ENCODE data around the gene FRMPD2.

FRMPD2 gene

DNA sequence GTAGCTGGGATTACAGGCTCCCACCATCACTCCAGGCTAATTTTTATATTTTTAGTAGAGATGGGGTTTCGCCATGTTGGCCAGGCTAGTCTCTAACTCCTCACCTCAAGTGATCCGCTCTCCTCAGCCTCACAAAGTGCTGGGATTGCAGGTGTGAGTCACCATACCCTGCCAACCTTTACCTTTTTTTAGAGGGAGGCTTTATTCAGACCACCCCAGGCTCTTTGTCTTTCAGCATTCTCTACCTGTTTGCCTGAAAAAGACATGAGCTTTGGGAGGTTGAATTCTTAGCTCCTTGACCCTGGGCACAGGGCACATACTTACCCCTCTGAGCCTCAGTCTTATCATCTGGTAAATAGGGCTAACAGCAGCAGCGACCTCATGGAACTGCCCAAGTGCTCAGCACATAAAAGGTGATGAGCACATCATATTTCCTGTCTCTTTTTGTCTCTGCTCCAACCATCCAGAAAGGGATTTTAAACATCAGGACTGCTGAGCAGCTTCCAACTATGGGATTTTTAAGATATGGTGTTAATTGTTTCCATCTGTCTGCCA is 17.0 kb downstream of the FRMPD2 start:
- no peak for DNase-seq (ENCODE audit: low spot score in 2 of 2)
- no peak overlapping the region for H3K4me3 Mint-ChIP-seq
- no peak overlapping the region for H3K27ac Mint-ChIP-seq (ENCODE audit: low read depth)
- no peaks in the 10 kb centered on the region for H3K9me3 Mint-ChIP-seq
- ATAC-seq (replicated peaks; ENCODE audit: extremely low read depth, poor library complexity, severe bottlenecking) = no peak
- no peaks in the 10 kb centered on the region for H3K36me3 Mint-ChIP-seq (ENCODE audit: insufficient read depth)
- no peaks in the 10 kb centered on the region for H3K4me1 Mint-ChIP-seq
- peaks cover 73% of the 10 kb centered on the region for H3K27me3 Mint-ChIP-seq

DNA sequence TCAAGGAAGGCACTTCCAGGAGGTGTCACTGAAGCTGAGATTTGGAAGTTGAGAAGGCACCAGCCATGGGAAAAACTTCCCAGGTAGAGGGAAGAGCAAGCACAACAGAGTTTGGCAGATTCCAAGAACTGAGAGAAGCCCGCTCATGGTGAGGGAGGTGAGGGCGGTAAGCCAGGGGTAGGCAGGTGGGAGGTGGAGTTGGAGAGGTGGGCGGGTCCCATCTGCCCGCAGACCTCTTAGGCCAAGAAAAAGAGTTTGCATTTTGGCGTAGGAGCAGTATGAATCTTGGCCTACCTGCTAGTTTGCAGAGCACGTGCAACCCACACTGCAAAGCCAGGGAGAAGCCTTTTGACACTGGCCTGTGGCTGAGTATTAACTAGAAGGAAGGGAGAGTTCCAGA is 18.8 kb downstream of the FRMPD2 start:
- H3K27me3 Mint-ChIP-seq = peaks cover 65% of the 10 kb centered on the region
- no peaks in the 10 kb centered on the region for H3K9me3 Mint-ChIP-seq
- no peaks in the 10 kb centered on the region for H3K36me3 Mint-ChIP-seq (ENCODE audit: insufficient read depth)
- no peak for ATAC-seq (replicated peaks; ENCODE audit: extremely low read depth, poor library complexity, severe bottlenecking)
- no peaks in the 10 kb centered on the region for H3K4me1 Mint-ChIP-seq
- H3K4me3 Mint-ChIP-seq = no peak overlapping the region
- no peak overlapping the region for H3K27ac Mint-ChIP-seq (ENCODE audit: low read depth)
- DNase-seq (ENCODE audit: low spot score in 2 of 2) = no peak

DNA sequence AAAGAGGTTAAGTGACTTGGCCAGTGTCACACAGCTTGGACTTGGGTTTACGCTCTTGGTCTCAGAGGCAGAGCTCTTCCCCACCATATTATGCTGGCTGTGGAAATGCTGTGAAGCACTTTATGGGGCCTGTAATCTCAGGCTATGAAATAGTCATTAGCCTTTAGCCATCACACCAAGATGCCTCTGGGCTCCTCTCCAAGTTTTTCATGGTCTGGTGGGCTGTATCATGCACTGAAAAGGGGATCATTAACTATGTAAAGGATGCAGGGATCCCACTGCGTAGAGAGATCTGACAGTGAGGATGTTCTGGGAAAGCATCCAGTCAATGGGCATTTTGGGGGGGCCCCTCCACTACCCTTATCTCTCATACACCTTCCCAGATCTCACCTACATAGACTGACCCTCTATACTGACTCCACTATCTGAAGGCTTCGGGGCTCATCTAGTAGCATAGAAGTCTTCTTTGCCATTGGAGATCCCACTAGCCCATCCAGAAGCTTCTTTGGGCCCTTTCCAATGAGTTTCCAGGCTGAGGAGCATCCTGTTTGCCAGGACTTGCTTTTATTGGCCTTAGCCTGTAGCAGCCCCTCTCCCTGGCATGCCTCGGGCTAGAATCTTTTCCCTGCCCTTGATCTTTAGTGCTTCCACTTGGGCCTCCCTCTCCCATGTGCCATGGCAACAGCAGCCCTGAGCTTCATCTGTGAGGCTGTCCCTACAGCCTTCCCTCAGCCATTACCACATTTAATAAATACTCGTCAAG is 19.6 kb downstream of the FRMPD2 start:
- Mint-ChIP-seq H3K27me3 (peaks cover 57% of the 10 kb centered on the region), H3K4me1 (no peaks in the 10 kb centered on the region), H3K27ac (ENCODE audit: low read depth) (no peak overlapping the region), H3K9me3 (no peaks in the 10 kb centered on the region), H3K4me3 (no peak overlapping the region), H3K36me3 (ENCODE audit: insufficient read depth) (no peaks in the 10 kb centered on the region)
- no peak for DNase-seq (ENCODE audit: low spot score in 2 of 2)
- ATAC-seq (replicated peaks; ENCODE audit: extremely low read depth, poor library complexity, severe bottlenecking) = no peak

DNA sequence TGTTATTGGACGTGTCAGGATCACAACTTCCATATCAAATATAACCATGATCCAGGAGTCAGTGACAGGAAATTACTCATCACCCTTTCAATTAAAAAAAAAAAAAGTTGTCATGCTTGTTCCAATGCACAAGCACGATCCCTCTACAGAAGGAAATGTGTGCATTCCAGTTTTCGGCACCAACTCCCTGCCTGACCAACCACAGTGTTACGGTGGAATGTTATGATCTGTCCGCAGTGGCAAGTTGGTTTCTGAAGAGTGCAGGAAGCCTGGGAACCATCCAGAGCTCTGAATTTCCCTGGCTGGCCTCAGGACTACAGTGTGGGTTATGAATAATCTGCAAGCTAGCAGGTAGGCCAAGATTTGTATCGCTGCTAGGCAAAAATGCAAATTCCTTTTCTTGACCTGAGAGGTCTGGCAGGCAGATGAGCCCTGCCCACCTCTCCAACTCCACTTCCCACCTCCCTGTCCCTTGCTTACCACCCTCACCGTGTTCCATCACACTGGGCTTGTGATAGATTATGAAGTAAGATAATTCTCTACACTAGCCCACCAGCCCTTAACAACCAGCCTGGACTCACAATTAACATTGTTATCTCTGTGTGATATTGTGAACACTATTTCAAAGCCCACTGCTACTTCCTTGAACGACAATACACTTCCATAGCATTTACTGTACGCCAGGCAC is 20.4 kb downstream of the FRMPD2 start:
- DNase-seq (ENCODE audit: low spot score in 2 of 2) (no peak), ATAC-seq (replicated peaks; ENCODE audit: extremely low read depth, poor library complexity, severe bottlenecking) (no peak)
- H3K9me3 Mint-ChIP-seq = no peaks in the 10 kb centered on the region
- H3K27me3 Mint-ChIP-seq = peaks cover 49% of the 10 kb centered on the region
- H3K27ac Mint-ChIP-seq (ENCODE audit: low read depth) = no peak overlapping the region
- no peaks in the 10 kb centered on the region for H3K36me3 Mint-ChIP-seq (ENCODE audit: insufficient read depth)
- H3K4me3 Mint-ChIP-seq = no peak overlapping the region
- no peaks in the 10 kb centered on the region for H3K4me1 Mint-ChIP-seq

DNA sequence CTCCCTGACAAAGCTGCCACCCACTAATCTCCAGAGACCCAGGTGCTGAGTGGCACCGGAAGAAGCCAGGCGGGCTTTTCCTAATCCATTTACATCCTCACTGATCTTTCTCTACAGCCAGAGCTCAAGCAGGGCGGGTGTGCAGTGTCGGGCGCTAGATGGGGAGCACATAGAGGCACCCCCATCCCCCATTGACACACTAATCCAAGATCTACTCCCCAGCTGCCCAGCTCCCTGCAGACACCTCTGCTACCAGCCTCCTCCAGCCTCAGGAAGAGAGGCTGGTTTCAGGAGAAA is 22.2 kb downstream of the FRMPD2 start:
- Mint-ChIP-seq H3K4me1 (no peaks in the 10 kb centered on the region), H3K27ac (ENCODE audit: low read depth) (no peak overlapping the region)
- no peak for DNase-seq (ENCODE audit: low spot score in 2 of 2)

DNA sequence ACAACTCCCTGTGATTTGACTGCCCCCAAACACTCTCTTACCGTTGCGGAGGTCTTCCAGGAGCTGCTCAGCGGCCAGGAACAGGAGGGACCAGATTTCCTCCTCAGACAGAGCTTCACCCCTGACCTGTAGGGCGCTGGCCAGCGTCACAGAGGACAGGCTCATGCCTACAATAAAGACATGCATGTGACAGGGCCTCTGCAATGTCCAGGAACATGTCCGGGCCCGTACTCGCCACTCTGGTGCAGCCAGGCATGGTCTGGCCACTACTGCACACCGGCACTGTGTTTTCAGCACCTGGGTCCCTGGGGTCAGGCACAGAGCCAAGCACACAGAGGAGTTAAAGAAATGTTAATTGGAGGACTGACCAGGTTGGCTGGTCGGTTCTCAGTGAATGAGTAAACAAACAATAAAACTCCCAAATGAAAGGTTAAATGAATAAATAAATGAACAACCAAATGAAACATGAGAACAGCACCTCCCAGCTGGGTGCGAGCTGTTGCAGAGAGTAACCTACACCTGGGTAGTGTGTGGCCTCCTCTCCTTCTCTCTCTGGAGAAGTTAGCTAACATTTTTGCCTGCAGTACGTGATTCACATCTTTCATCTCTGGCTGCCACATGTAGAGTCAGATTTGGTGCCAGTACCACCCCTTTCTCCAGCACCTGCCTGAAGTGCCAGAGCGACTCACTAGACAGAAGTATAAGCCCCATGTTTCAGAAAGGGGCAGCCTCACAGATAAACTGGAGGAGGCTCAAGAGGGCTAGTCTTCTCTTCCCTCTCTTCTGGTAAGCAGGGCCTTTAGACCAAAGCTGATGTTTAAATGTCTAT is 22.8 kb downstream of the FRMPD2 start:
- ATAC-seq (replicated peaks; ENCODE audit: extremely low read depth, poor library complexity, severe bottlenecking) (no peak), DNase-seq (ENCODE audit: low spot score in 2 of 2) (no peak)
- peaks cover 32% of the 10 kb centered on the region for H3K27me3 Mint-ChIP-seq
- no peak overlapping the region for H3K4me3 Mint-ChIP-seq
- no peak overlapping the region for H3K27ac Mint-ChIP-seq (ENCODE audit: low read depth)
- H3K36me3 Mint-ChIP-seq (ENCODE audit: insufficient read depth) = no peaks in the 10 kb centered on the region
- no peaks in the 10 kb centered on the region for H3K9me3 Mint-ChIP-seq
- no peaks in the 10 kb centered on the region for H3K4me1 Mint-ChIP-seq

More for the DNA sequence above, 22.2 kb downstream of the FRMPD2 start:
- H3K4me3 Mint-ChIP-seq = no peak overlapping the region
- no peak for ATAC-seq (replicated peaks; ENCODE audit: extremely low read depth, poor library complexity, severe bottlenecking)
- no peaks in the 10 kb centered on the region for H3K9me3 Mint-ChIP-seq
- no peaks in the 10 kb centered on the region for H3K36me3 Mint-ChIP-seq (ENCODE audit: insufficient read depth)
- H3K27me3 Mint-ChIP-seq = peaks cover 35% of the 10 kb centered on the region

DNA sequence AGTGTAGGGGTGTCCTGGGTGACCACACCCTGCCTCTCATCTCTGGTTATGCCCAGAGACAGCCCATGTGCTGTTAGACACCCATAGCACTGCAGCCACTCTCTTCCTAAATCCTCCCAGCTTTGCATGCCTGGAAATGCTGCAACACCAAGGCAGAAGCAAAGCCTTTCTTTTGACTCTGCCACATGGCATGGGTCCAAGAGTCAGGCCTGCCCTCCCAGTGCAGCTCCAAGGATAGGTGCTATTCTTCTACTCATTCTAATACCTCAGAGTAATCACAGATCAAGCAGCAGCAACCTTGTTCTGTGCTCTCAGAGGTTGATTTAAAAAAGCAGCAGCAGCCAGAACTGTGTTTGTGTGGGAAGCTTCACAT is 23.4 kb downstream of the FRMPD2 start:
- DNase-seq (ENCODE audit: low spot score in 2 of 2) (no peak), ATAC-seq (replicated peaks; ENCODE audit: extremely low read depth, poor library complexity, severe bottlenecking) (no peak)
- Mint-ChIP-seq H3K27me3 (peaks cover 26% of the 10 kb centered on the region), H3K27ac (ENCODE audit: low read depth) (no peak overlapping the region), H3K4me1 (no peaks in the 10 kb centered on the region), H3K4me3 (no peak overlapping the region), H3K36me3 (ENCODE audit: insufficient read depth) (no peaks in the 10 kb centered on the region), H3K9me3 (no peaks in the 10 kb centered on the region)

DNA sequence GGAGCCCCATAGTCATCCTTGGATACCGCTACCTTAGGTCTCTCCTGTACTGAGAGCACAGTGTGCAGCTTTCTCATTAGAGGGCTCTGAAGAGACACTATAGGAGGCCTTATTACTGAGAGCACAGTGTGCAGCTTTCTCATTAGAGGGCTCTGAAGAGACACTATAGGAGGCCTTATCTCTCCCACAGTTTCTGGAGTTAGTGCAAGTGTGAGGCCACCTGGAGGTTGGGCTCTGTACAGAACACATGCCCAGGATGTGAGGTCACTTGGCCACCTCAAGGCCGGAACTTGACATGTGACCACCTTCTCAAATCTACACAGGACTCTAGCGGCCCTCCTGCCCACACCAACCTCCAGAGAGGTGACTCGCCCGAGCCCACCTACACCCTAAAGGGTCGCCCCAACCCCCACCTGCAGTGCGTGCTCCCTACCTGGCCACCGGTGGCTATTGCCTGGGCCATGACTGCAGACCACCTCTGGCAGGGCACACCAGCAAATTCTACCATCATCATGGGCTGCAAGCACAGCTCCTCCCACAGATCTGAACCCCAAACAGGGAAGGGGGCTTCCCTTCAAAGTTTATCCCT is 24.6 kb downstream of the FRMPD2 start:
- peaks cover 13% of the 10 kb centered on the region for H3K27me3 Mint-ChIP-seq
- no peak for DNase-seq (ENCODE audit: low spot score in 2 of 2)
- no peaks in the 10 kb centered on the region for H3K36me3 Mint-ChIP-seq (ENCODE audit: insufficient read depth)
- H3K27ac Mint-ChIP-seq (ENCODE audit: low read depth) = no peak overlapping the region
- no peaks in the 10 kb centered on the region for H3K9me3 Mint-ChIP-seq
- H3K4me1 Mint-ChIP-seq = no peaks in the 10 kb centered on the region
- no peak for ATAC-seq (replicated peaks; ENCODE audit: extremely low read depth, poor library complexity, severe bottlenecking)
- no peak overlapping the region for H3K4me3 Mint-ChIP-seq

DNA sequence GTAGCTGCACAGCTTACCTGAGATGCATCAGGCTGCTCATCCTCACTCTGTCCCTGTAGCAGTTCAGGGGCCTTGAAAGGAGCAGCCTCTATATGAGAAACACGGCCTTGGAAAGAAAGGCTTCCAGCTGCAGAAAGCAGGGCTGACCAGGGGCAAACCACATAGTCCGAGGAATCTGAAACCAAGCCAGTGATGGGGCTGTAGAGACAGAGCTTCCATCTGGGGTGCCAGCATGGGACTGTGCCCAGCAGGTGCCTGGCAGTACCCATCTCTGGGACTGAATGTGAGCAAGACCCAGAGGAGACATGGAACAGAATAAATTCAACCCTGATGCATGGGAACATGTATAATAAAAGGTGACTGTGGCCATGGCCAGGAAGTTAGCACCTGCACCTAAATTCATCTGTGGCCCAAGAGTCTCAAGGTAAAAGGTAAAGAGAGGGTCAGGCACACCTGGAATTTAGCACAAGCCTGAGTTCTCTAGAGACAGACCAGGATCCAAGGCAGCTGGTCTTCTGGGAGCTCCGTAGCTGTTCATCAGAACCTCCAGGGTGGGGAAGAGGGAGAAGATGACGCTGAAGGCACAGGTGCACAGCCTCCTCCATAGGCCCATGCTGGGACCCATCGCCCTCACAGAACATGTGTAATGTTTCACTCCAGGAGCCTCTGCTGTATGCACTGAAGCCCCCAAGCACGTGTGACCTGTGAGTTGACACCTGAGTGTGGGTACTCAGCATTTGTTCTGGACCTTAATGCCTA is 25.3 kb downstream of the FRMPD2 start:
- DNase-seq (ENCODE audit: low spot score in 2 of 2) (no peak), ATAC-seq (replicated peaks; ENCODE audit: extremely low read depth, poor library complexity, severe bottlenecking) (no peak)
- H3K27me3 Mint-ChIP-seq = peaks cover 9% of the 10 kb centered on the region
- H3K9me3 Mint-ChIP-seq = no peaks in the 10 kb centered on the region
- no peak overlapping the region for H3K4me3 Mint-ChIP-seq
- no peaks in the 10 kb centered on the region for H3K36me3 Mint-ChIP-seq (ENCODE audit: insufficient read depth)
- no peaks in the 10 kb centered on the region for H3K4me1 Mint-ChIP-seq
- H3K27ac Mint-ChIP-seq (ENCODE audit: low read depth) = no peak overlapping the region

DNA sequence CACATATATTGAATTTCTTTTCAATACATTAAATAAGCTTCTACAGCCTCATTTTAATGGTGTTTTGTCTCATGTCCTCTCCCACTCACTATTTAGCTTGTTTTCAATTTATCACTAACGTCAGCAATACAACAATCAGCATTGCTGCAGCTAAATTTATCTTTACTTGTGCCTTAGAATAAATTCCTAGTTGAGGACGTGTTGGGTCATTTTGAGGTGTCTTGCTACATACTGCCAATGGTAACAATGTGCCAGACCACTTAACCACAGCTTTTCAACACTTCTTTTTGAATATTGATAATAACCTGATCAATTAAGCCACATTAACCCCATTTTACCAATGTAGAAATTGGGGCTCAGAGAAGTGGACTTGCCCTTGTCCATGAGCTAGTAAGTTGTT is 26.0 kb downstream of the FRMPD2 start:
- Mint-ChIP-seq H3K36me3 (ENCODE audit: insufficient read depth) (no peaks in the 10 kb centered on the region), H3K9me3 (no peaks in the 10 kb centered on the region), H3K4me3 (no peak overlapping the region), H3K27me3 (peaks cover 9% of the 10 kb centered on the region), H3K4me1 (no peaks in the 10 kb centered on the region), H3K27ac (ENCODE audit: low read depth) (no peak overlapping the region)
- no peak for ATAC-seq (replicated peaks; ENCODE audit: extremely low read depth, poor library complexity, severe bottlenecking)
- DNase-seq (ENCODE audit: low spot score in 2 of 2) = no peak

DNA sequence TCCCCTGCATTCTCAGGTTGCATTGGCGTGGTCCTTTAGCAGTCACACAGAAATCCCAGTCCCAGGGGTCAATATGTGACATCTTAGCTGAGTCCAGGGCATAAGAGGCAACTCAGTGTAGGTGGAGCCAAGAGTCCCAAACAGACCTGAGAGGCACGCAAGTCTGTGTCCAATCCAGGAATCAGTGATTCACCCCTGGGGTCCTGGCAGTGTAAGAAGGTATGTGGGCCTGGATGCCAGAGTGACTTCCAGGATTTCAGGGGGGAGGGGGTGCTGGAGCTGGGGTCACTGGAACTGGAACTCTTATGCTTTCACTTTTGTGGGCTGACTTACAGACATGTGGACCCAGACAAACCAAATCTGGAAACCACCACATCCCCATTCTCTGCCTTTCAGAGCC is 26.8 kb downstream of the FRMPD2 start:
- no peaks in the 10 kb centered on the region for H3K4me1 Mint-ChIP-seq
- H3K27me3 Mint-ChIP-seq = peaks cover 9% of the 10 kb centered on the region
- H3K4me3 Mint-ChIP-seq = no peak overlapping the region
- DNase-seq (ENCODE audit: low spot score in 2 of 2) (no peak), ATAC-seq (replicated peaks; ENCODE audit: extremely low read depth, poor library complexity, severe bottlenecking) (no peak)
- H3K27ac Mint-ChIP-seq (ENCODE audit: low read depth) = no peak overlapping the region
- H3K36me3 Mint-ChIP-seq (ENCODE audit: insufficient read depth) = no peaks in the 10 kb centered on the region
- no peaks in the 10 kb centered on the region for H3K9me3 Mint-ChIP-seq

DNA sequence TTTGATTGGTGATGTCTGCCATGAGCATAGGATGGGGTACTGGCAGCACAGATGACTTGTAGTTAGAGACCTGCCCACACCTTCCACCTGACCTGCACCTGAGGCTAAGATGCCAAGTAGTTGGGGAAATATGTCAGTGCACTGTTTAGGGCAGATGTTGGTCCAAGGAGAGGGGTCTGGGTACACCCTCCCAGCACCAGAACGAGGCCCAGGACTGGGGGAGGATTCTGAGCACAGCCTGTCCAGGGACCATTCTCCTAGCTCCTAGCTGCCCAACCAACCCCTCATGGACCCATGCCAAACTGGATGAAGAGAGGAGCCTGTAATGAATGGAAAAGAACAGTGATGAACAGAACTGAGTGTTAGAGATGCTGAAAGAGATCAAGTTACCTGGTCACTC is 28.0 kb downstream of the FRMPD2 start:
- DNase-seq (ENCODE audit: low spot score in 2 of 2) = no peak
- no peak overlapping the region for H3K4me3 Mint-ChIP-seq
- no peaks in the 10 kb centered on the region for H3K36me3 Mint-ChIP-seq (ENCODE audit: insufficient read depth)
- ATAC-seq (replicated peaks; ENCODE audit: extremely low read depth, poor library complexity, severe bottlenecking) = no peak
- no peak overlapping the region for H3K27ac Mint-ChIP-seq (ENCODE audit: low read depth)
- no peaks in the 10 kb centered on the region for H3K4me1 Mint-ChIP-seq
- peaks cover 8% of the 10 kb centered on the region for H3K27me3 Mint-ChIP-seq
- no peaks in the 10 kb centered on the region for H3K9me3 Mint-ChIP-seq

All from central memory CD8-positive, alpha-beta T cell (primary cell).